ENCODE data around the gene MSH5. TPM values are rescaled to one million over a fixed set of nuclear protein-coding genes. Genes with fewer than 3 reads are reported as not detected.
A peak's percentile ranks its signal among the peaks of the same experiment; 100 is the strongest.

Gene MSH5
- total and polyA plus RNA-seq, 2 of the 13 experiments (the other 11 are each of a cell fraction or from before 2014, with no cell fraction given) = 10.2 to 38.7 TPM

GRCh38 chr6:31736021-31736767, 3.6 kb upstream of the MSH5 start, which contains the start of gene CLIC1 (continued):
- peak; percentile 42; the same call in 1 of the 2 replicates for TF ChIP-seq ZBTB2 (CRISPR knock-in tag; IDR thresholded peaks at IDR 0.05; ENCODE audit: low read depth)
- no peak for TF ChIP-seq ZNF776 (CRISPR knock-in tag; IDR thresholded peaks at IDR 0.05)
- TF ChIP-seq DMAP1 (CRISPR knock-in tag; IDR thresholded peaks at IDR 0.05) = peak; percentile 89
- no peak; the same call in 1 of the 2 replicates for TF ChIP-seq NR2F6 (IDR thresholded peaks at IDR 0.05)
- 0 out of 2 replicates have a peak, but pooled peaks have one; percentile 28 for TF ChIP-seq NR2F6 (CRISPR knock-in tag; IDR thresholded peaks at IDR 0.05)
- peak; percentile 66; the same call in 1 of the 2 replicates for TF ChIP-seq FIP1L1 (IDR thresholded peaks at IDR 0.05; ENCODE audit: borderline replicate concordance, insufficient read depth, low read depth, low read length)
- no peak for TF ChIP-seq TRIM24 (CRISPR knock-in tag; IDR thresholded peaks at IDR 0.05)
- TF ChIP-seq ZNF136 (CRISPR knock-in tag; IDR thresholded peaks at IDR 0.05; ENCODE audit: low read depth) = no peak
- peak; percentile 83; the same call in 1 of the 2 replicates for TF ChIP-seq YEATS2 (CRISPR knock-in tag; IDR thresholded peaks at IDR 0.05; ENCODE audit: borderline replicate concordance)
- 0 out of 4 replicates have a peak, but pooled peaks of 1 of the 2 experiments have one; percentile 25 for TF ChIP-seq ATF4 (CRISPR knock-in tag; IDR thresholded peaks at IDR 0.05)
- TF ChIP-seq ZNF407 (CRISPR knock-in tag; IDR thresholded peaks at IDR 0.05; ENCODE audit: not compliant biosample characterization) = no peak
- TF ChIP-seq MNT (IDR thresholded peaks at IDR 0.05) = no peak
- peak; percentile 22; the same call in 1 of the 2 replicates for TF ChIP-seq ZFP37 (CRISPR knock-in tag; IDR thresholded peaks at IDR 0.05; ENCODE audit: borderline replicate concordance)
- no peak for TF ChIP-seq KAT2B (IDR thresholded peaks at IDR 0.05; ENCODE audit: borderline replicate concordance, low read depth, low read length)
- TF ChIP-seq HCFC1 (IDR thresholded peaks at IDR 0.05; ENCODE audit: low read depth, low read length) = no peak

Data from HepG2 (cell line).